HG02623 (cell line): ENCODE results near the gene CX3CR1.
"Not testable (repeated sequence)": the region's sequence is repeated elsewhere in the genome, so short reads cannot be mapped to it uniquely, and the experiment has no call there.

ENCODE experiments used
- ATAC-seq: cut with Tn5 transposase; IDR thresholded peaks from one replicate; pipeline ENCODE4 v1.9.1; 2021; ENCODE audit warnings: moderate library complexity; ENCODE audit not compliant: unreplicated experiment

Gene CX3CR1

GRCh38 chr3:39228496-39228895 lies 51.3 kb downstream of the CX3CR1 start:
- no peak for ATAC-seq

GRCh38 chr3:39227596-39227995 lies 52.2 kb downstream of the CX3CR1 start:
- ATAC-seq = not testable (repeated sequence)

- ATAC-seq = no peak
Observed at GRCh38 chr3:39226106-39226741, 53.6 kb downstream of the CX3CR1 start.

GRCh38 chr3:39224288-39224687 lies 55.5 kb downstream of the CX3CR1 start:
- ATAC-seq = no peak

- no peak for ATAC-seq
Observed at GRCh38 chr3:39222939-39223338, 56.9 kb downstream of the CX3CR1 start.

- ATAC-seq = no peak
Observed at GRCh38 chr3:39222462-39222861, 57.4 kb downstream of the CX3CR1 start.

GRCh38 chr3:39221141-39221530 lies 58.7 kb downstream of the CX3CR1 start:
- ATAC-seq = no peak

- ATAC-seq = peak; percentile 34
Observed at GRCh38 chr3:39220407-39221140, 59.3 kb downstream of the CX3CR1 start.

GRCh38 chr3:39219702-39220101 lies 60.1 kb downstream of the CX3CR1 start:
- no peak for ATAC-seq

- peak; percentile 94 for ATAC-seq
Observed at GRCh38 chr3:39216176-39216790, 63.6 kb downstream of the CX3CR1 start.

GRCh38 chr3:39213613-39214012 lies 66.2 kb downstream of the CX3CR1 start:
- ATAC-seq = no peak
